ENCODE data around the gene TAMALIN. TPM values are rescaled to one million over a fixed set of nuclear protein-coding genes. Genes with fewer than 3 reads are reported as not detected.
A peak's percentile ranks its signal among the peaks of the same experiment; 100 is the strongest.

The TAMALIN gene
- polyA plus RNA-seq, 4 donors, result 15.6 to 22.3 (median 19.4) TPM

DNA sequence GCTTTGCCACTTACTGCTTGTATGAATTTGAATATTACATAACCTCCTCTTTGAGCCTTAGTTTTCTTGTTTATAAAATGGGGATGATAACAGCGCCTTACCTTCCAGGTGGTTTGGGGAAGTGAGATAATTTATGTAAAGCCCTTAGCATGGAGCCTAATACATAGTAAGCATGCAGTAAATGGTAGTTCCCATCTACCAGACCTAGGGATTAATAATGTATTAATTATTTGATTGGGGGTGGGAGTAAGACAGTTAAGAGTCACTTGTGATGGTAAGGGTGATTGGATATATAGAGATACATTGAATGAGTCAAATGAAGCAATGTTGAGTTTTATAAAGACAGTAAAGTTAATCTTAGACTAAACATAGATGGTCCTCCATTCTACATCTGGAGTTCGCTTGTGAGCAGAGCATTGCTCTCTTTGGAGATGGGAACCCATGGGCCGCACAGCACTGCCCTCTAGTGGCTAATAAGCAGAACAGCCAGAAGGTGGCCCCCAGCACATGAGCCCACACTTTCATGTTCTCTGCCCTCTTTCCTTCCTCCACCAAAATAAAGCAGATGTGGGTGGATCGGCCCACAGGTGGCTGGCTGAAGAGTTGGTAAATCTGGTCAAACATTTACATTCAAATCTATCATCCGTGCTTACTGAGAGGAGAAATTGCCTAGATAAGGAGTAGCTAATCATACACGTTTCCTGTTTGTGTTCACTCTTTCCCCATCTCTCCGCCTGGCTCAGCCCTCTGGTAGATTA, 26.5 kb upstream of the TAMALIN start:
- no peak for DNase-seq (ENCODE audit: low read depth in 4 of 4, low spot score in 2 of 4)

DNA sequence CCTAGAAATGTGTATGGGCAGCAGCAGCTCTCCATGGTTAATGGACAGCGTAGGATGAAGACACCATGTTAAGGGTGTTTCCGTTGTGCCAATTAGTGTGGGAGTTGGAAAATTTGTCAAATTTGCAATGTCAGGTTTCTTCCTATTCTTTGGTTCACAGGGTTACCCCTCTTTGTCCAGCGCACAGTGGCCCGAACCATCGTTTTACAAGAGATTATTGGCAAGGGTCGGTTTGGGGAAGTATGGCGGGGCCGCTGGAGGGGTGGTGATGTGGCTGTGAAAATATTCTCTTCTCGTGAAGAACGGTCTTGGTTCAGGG, 26.0 kb upstream of the TAMALIN start:
- DNase-seq (ENCODE audit: low read depth in 4 of 4, low spot score in 2 of 4), result no peak

DNA sequence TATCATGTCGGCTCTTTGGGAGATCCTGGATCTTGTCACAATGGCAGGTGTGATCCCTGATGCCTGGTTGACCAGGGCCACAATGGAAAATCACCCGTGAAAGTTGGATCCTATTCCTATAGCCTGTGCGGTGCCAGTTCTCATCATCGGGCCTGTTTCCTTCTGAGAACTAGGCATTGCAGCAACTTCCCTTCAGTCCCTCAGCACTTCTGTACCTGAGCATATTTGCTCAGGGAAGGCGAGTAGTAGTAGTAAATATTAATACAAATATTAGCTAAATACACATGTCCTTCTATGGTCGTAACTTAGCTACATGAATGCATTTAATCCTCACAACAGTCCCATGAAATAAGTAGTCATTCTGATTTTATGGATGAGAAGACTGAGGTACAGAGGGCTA, 22.1 kb upstream of the TAMALIN start:
- DNase-seq (ENCODE audit: low read depth in 4 of 4, low spot score in 2 of 4), result no peak

DNA sequence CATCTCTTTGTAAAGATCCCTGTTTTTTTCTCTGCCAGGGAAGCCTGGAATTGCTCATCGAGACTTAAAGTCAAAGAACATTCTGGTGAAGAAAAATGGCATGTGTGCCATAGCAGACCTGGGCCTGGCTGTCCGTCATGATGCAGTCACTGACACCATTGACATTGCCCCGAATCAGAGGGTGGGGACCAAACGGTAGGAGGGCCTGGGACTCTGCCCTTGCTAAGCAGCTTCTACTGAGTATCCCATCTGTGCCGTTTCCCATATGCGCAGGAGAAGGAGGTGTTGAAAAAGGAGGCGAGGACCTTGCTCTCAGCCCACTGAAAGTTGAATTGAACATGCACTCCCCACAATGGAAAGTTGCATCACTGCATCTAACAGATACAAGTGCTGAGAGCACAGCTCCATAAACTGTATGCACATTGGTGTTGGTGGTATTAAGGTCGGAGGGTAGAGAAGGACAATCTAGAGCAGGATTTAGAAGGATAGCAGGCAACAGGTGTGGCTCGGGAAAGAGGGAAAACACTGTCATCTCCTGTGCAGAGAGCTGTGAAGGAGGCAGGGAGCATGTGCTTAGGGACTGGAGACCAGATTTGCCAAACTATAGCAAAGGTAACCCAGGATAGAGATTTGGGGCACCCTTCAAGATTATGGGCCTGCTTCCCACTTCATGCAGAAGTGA, 21.5 kb upstream of the TAMALIN start:
- DNase-seq (ENCODE audit: low read depth in 4 of 4, low spot score in 2 of 4), result no peak

DNA sequence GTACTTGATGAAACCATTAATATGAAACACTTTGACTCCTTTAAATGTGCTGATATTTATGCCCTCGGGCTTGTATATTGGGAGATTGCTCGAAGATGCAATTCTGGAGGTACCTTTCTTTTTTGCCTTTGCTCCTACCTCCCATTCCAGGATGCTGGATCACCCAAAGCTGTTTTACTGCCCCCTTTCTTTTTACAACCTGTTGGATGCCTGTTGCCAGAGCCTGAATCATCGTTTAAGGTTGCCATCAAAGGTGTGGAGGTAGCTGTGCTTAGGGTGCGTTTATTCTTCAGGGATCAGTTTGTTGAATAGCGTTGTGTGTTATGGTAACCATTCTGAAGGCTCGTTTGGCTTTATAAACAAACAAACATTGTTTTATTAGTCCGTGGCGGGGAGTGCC, 19.9 kb upstream of the TAMALIN start:
- DNase-seq (ENCODE audit: low read depth in 4 of 4, low spot score in 2 of 4), result no peak

DNA sequence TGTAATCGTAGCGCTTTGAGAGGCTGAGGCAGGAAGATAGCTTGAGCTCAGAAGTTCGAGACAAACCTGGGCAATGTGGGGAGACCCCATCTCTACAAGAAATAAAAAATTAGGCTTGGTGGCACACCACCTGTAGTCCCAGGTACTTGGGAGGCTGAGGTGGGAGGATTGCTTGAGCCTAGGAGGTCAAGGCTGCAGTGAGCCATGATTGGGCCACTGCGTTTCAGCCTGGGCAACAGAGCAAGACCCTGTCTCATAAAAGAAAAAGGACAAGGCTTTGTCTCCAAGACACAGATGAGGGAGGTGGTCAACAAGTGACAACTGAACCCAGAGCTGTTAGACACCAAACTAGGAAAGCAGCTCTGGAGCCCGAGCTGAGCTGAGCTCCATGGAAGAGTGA, 14.5 kb upstream of the TAMALIN start:
- DNase-seq (ENCODE audit: low read depth in 4 of 4, low spot score in 2 of 4), result no peak

DNA sequence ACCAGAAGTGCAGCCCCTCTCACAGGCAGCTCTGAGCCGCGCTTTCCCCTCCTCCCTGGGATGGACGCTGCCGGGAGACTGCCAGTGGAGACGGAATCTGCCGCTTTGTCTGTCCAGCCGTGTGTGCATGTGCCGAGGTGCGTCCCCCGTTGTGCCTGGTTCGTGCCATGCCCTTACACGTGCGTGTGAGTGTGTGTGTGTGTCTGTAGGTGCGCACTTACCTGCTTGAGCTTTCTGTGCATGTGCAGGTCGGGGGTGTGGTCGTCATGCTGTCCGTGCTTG, 12.3 kb upstream of the TAMALIN start:
- DNase-seq (ENCODE audit: low read depth in 4 of 4, low spot score in 2 of 4), result no peak

DNA sequence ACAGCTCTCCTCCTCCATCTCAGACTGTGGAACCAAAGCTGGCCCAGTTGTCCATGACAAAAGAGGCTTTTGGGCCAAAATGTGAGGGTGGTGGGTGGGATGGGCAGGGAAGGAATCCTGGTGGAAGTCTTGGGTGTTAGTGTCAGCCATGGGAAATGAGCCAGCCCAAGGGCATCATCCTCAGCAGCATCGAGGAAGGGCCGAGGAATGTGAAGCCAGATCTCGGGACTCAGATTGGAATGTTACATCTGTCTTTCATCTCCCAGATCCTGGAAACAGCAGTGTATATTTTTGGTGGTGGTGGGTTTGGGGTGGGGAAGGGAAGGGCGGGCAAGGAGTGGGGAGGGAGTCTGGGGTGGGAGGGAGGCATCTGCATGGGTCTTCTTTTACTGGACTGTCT, 11.8 kb upstream of the TAMALIN start:
- DNase-seq (ENCODE audit: low read depth in 4 of 4, low spot score in 2 of 4), result no peak

DNA sequence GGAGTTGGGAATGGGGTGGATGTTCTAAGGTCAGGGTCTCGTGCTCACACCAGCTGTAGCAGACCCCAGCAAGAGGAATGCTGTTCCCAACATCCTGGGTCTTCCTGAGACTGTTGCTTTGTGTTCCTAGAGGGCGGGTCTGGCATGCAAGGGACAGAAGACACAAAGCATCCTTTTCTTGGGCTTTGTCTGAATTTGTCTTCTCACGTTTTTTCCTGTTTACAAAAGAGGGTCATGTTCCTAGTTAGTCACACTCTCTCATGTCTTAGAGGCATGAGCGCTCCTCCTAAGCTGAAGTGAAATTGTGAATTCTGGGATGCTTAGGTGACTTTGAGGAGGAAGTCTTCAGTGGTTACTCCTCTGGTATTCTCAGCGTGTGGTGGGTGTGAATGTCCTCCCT, 9.6 kb upstream of the TAMALIN start:
- DNase-seq (ENCODE audit: low read depth in 4 of 4, low spot score in 2 of 4), result no peak

DNA sequence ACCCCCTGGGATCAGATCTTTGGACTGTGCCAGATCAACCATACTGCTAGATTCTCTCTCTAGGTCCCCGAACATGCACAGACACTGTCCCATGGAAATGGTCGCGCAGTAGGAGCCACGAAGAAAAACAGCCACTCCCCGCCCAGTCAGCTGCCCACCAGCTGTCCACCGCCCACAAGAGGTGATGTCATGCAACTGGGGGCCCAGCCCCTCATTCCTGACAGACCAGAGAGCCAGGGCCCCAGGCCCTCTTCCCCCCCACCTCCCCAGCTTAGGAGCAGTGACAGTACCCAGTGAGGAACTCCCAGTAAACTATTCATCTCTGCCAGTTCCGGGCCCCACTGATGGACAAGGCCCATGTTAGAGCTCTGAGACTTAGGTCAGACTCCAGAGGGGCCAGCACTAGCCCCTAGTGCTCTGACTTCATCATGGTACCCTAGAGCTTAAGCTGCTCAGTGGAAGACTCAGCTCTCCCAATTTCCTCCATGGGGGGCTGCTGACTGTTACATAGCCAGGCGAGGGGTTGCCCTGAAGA, 3.7 kb upstream of the TAMALIN start:
- DNase-seq (ENCODE audit: low read depth in 4 of 4, low spot score in 2 of 4), result no peak

DNA sequence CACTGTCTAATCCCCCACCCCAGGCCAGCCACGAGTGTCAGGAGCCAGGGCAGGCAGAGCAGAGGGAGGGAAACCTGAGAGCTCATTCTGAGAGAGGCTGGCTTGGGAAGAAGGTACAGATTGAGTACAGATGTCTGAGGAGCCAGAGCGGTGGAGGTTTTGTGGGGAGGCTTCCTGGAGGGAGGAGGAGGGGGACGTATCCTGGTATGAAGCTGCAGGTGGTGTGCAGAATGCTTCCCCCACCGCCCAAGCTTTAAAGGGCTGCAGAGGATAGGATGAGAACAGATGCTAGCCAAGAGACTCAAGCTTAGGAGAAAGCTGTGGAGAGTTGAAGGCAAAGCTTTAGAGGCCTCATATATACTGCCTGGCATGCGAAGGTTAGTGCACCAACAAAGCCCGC, 3.2 kb upstream of the TAMALIN start:
- DNase-seq (ENCODE audit: low read depth in 4 of 4, low spot score in 2 of 4), result no peak

DNA sequence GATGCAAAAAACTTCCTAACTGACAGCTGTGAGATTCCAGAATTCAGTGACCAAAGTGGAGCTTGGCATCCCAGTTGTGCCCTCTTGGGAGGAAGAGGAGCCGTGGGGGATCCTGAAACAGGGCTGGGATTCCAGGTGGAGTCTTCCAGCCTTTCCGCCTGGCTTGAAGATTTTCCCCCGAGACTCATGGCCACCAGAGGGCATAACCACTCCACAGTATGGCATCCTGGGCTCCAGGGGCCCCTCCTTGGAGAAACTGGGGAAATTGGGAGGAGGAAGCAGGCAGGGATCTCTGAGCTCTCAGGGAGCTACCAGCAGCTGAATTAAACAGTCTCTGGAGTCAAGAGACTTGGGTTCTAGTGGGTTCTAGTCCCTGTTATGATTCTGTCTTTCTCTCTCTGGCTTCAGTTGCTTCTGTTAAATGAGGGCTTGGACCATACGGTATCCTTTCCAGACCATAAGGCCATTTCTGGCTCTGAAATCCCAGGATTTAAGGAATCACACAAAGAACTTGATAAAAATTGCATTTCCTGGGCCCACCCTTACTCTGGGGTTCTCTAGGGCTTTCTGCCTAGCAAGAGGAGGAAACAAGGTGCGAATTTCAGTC, 2.6 kb upstream of the TAMALIN start:
- no peak for DNase-seq (ENCODE audit: low read depth in 4 of 4, low spot score in 2 of 4)

DNA sequence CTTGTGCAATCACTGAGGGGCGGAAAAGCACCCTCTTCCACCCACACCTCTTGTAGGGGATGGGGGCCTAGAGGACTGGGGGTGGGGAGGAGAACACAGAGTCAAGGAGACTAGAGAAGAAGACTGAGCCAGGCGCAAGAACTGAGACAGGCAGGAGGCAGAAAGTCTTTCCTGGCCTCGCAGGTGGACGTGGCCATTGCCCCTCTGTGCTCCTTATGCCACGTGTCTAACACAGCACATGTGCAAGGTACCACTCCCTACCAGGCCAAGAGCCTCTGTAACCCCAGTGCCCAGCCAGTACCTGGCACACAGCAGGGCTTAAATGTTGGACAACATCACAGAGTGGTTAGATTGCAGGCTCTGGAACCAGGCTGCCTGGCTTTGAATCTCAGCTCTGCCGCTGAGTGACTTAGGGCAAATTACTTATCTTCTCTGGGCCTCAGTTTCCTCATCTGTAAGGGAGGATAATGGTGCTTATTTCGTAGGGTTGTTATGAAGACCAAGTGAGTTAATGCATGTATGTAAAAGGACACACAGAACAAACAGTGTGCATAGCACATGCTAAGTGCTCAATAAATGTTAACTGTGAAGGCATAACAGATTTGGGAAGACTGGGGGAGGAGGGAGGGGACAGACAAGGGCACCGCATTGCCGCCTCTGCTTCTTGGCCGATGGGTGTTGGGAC, 1.4 kb upstream of the TAMALIN start:
- DNase-seq (ENCODE audit: low read depth in 4 of 4, low spot score in 2 of 4), result no peak

DNA sequence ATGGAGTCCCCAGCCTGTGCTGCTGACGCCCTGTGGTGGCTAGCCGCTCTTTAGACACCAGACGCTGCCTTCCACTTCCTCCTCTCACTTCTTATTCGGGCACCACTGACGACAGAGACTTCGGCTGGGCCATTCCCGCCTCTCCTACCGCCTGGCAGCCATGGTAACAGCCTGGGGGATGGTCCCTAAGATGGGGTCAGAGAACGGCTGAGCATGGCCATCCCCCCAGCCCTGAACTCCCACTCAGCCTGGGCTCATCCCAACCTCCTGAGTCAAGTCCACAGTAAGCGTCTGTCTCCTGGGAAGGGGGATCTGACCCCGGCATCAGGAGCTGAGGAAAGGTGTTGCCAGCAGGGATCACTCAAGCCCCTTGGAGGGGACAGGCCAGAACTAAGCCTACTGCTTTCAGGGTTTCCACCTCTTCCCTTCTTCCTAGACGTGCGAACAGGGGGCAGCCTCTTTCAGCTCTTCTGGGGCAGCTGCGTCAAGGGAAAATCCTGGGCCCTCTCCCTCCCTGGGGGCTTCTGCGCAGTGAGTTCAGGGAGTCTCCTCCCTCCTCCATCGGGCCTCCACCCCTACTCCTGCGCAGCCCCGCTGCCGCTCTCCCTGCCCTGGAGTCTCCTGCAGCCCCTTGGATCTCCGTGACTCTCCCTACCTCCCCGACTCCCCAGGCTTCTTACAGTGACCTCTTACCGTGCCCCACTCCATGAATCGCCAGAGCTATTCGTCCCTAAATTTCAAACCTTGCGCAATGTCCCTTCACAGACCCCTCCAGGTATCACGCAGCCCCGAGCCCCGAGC, 643 bp upstream of the TAMALIN start:
- no peak for DNase-seq (ENCODE audit: low read depth in 4 of 4, low spot score in 2 of 4)

DNA sequence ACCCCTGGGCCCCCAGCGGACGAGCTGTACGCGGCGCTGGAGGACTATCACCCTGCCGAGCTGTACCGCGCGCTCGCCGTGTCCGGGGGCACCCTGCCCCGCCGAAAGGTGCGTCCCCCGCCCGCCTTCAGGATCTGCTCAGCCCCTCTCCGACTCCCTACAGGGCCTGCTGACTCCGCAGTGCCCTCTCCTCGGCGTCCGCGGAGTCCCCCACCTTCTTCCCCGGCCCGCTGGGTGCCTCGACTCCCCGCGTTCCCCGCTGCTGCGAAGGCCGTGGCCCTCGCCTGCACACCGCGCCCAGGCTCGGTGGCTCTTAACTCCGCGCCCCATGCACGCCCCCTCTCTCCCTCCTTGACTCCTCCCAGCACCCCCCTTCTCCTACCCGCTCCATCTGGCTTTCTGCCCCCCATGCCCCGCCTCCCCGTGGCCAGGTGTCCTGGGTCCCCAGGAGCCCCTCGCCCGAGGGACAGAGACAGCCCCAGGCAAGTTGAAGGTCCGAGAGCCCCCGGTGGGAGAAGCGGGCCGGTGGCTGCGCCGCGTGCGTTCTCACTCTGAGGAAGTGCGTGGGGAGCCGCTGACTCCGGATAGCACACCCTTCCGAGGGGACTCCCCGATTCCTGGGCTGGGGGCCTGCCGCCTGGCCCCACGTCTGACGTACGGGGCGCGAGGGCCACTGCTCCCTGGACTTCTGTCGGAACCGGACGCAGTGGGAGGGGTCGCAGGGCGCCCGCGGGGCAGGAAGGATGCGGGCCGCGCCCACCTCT, 594 bp downstream of the TAMALIN start:
- no peak for DNase-seq (ENCODE audit: low read depth in 4 of 4, low spot score in 2 of 4)

DNA sequence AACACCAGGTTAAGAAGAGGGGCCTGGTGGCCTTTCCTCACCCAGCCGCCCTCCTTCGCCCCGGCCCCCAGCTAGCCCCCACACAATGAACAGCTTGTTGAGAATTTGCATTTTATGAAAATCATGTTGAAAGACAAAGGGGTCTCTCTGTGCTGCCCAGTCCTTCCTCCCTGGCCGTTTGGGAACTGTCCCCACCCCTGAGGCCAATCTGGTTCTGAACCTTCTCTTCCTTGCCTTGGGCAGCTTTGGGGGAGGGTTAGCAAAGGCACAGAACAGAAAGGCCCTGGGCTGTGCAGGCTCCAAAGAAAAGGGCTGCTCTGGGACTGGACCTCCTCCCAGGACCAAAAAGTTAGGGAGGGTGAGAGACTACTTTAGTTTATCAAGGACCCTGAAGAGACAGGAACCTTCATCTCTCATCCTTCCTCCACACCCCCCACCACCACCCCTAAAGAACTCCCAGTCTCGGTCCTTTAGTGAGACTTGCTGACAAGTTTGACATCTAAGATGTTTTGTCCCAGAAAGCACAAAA, 1.3 kb downstream of the TAMALIN start:
- DNase-seq (ENCODE audit: low read depth in 4 of 4, low spot score in 2 of 4), result no peak

DNA sequence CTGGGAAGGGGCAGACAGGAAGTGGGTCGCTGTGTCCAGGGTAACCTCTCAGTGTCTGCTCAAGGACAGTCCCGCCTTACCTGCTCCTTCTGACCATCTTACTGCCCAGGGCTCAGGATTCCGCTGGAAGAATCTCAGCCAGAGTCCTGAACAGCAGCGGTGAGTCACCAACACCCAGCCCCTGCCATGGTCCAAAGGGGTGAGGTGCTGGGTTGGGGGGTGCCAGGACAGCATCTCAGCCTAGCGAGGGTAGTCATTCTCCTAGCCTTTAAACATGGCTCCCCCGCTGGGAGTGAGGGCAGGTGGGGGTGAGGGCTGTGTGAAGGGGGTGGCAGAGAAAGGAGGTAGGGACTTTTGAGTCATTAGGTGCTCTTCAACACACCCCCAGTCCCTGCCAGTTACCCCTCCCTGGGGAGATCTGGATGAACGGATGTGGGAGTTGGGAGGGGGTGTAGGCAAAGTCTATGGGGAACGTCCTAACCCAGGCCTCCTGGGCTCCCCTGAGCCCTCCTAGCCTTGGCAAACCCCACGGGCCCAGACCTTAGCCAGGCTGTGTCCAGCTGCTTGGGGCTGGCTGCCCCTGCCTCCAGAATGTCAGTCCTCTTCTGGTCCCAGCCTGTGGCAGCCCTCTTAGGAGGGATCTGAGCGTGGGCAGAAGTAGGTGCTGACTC, 2.5 kb downstream of the TAMALIN start:
- no peak for DNase-seq (ENCODE audit: low read depth in 4 of 4, low spot score in 2 of 4)

DNA sequence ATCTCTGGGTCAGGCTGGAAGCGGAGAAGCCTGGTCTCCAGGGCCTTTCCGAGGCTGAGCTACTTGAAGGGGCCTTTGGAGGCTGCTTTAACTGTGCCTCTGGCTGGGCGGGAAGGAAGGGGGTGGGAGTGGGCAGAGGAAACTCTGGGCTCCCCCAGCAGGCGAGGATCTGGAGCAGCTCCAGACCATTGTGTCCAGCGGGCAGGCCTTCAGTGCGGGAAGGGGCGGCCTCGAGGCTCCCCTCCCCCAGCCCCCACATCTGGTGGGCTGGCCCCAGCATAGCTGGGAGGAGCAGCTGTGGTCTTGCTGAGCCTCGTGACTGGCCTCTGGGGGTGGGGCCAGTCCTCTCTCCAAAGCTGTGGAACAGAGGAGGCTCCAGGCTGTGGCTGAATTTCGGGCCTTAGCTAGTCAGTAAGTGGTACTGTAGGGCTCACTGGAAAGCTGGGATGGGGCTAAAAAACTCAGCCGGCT, 3.4 kb downstream of the TAMALIN start:
- DNase-seq (ENCODE audit: low read depth in 4 of 4, low spot score in 2 of 4), result peak in 2 of 4 donors; percentile 76 to 86
